GM23338 (cell line): ENCODE data around the gene SIVA1. TPM values are rescaled to one million over a fixed set of nuclear protein-coding genes. Genes with fewer than 3 reads are reported as not detected.

Experiments used
- ATAC-seq: fragments of 200-7000 bp; cut with Tn5 transposase; 3 replicates; pipeline ENCODE4 v1.9.1; 2020
- DNase-seq: peaks from one replicate; pipeline ENCODE4 v3.0.0-alpha.2; 2015; ENCODE audit warnings: low spot score
- H2AFZ ChIP-seq: fragments of 200-600 bp; sonication (generic); 2 replicates; pipeline ENCODE4 v1.8.0; 2016; ENCODE audit warnings: antibody characterized with exemption, mild to moderate bottlenecking, moderate library complexity
- H3F3A ChIP-seq: fragments of 200-600 bp; sonication (generic); replicated peaks from 2 replicates; pipeline ENCODE4 v1.8.0; 2017; ENCODE audit warnings: antibody characterized with exemption, mixed run types, low read depth
- H3K27ac ChIP-seq: fragments of 200-600 bp; sonication (generic); 2 replicates; pipeline ENCODE4 v1.6.1; 2016; ENCODE audit warnings: low read depth
- H3K27me3 ChIP-seq: fragments of 200-600 bp; sonication (generic); 2 replicates; pipeline ENCODE4 v1.8.0; 2016; ENCODE audit warnings: mild to moderate bottlenecking, mixed run types, moderate library complexity; ENCODE audit not compliant: insufficient read depth
- H3K36me3 ChIP-seq: fragments of 200-600 bp; sonication (generic); 2 replicates; pipeline ENCODE4 v1.8.0; 2016; ENCODE audit warnings: mild to moderate bottlenecking; ENCODE audit not compliant: insufficient read depth
- H3K4me1 ChIP-seq: fragments of 200-600 bp; sonication (generic); 2 replicates; pipeline ENCODE4 v1.8.0; 2016; ENCODE audit warnings: mild to moderate bottlenecking, moderate library complexity; ENCODE audit not compliant: insufficient read depth
- H3K4me2 ChIP-seq: fragments of 200-600 bp; sonication (generic); 2 replicates; pipeline ENCODE4 v1.7.1; 2017; ENCODE audit warnings: mixed run types
- H3K4me3 ChIP-seq: fragments of 200-600 bp; sonication (generic); 2 replicates; pipeline ENCODE4 v1.6.1; 2016; ENCODE audit warnings: mixed run types
- H3K79me2 ChIP-seq: fragments of 200-600 bp; sonication (generic); replicated peaks from 2 replicates; pipeline ENCODE4 v1.8.0; 2017; ENCODE audit warnings: mild to moderate bottlenecking; ENCODE audit not compliant: insufficient read depth
- H3K9me2 ChIP-seq: fragments of 200-600 bp; sonication (generic); 2 replicates; pipeline ENCODE4 v1.8.0; 2017; ENCODE audit not compliant: insufficient read depth
- H4K20me1 ChIP-seq: fragments of 200-600 bp; sonication (generic); replicated peaks from 2 replicates; pipeline ENCODE4 v1.8.0; 2017; ENCODE audit warnings: mild to moderate bottlenecking; ENCODE audit not compliant: insufficient read depth
- H3K27ac Mint-ChIP-seq: 2 replicates; pipeline ENCODE4 v1.8.0; 2020; ENCODE audit warnings: inconsistent platforms, mild to moderate bottlenecking, moderate library complexity, mixed read lengths
- H3K27me3 Mint-ChIP-seq: 3 replicates; pipeline ENCODE4 v1.8.0; 2022; ENCODE audit warnings: low read depth, mild to moderate bottlenecking, moderate library complexity, mixed read lengths, inconsistent platforms; ENCODE audit not compliant: insufficient read depth, poor library complexity
- H3K36me3 Mint-ChIP-seq: 3 replicates; pipeline ENCODE4 v1.8.0; 2021; ENCODE audit warnings: low read depth, mild to moderate bottlenecking, inconsistent platforms, moderate library complexity, mixed read lengths
- H3K4me1 Mint-ChIP-seq: 3 replicates; pipeline ENCODE4 v1.8.0; 2020; ENCODE audit warnings: mild to moderate bottlenecking, inconsistent platforms, mixed read lengths
- H3K4me3 Mint-ChIP-seq: 3 replicates; pipeline ENCODE4 v1.8.0; 2021; ENCODE audit warnings: moderate library complexity, mild to moderate bottlenecking, inconsistent platforms, mixed read lengths
- H3K9me3 Mint-ChIP-seq: 3 replicates; pipeline ENCODE4 v1.8.0; 2020; ENCODE audit warnings: moderate library complexity, mild to moderate bottlenecking, inconsistent platforms, mixed read lengths
- CREB1 ChIP-seq: fragments of 250-450 bp; sonication (Bioruptor Pico); IDR thresholded peaks from 2 replicates; pipeline ENCODE4 v1.5.0; 2020; ENCODE audit warnings: low read depth, mild to moderate bottlenecking, moderate library complexity
- EZH2phosphoT487 ChIP-seq: fragments of 200-600 bp; sonication (generic); IDR thresholded peaks from one replicate; pipeline ENCODE4 v1.8.1; 2018; ENCODE audit warnings: antibody characterized with exemption; ENCODE audit not compliant: unreplicated experiment
- JUNB ChIP-seq: IDR thresholded peaks from one replicate; pipeline ENCODE4 v1.6.1; 2016; ENCODE audit warnings: antibody characterized with exemption; ENCODE audit not compliant: unreplicated experiment
- NANOG ChIP-seq: IDR thresholded peaks from 2 replicates; pipeline ENCODE4 v1.6.1; 2016; ENCODE audit warnings: antibody characterized with exemption, borderline replicate concordance
- POLR2AphosphoS5 ChIP-seq: IDR thresholded peaks from 2 replicates; pipeline ENCODE4 v1.6.1; 2016; ENCODE audit warnings: antibody characterized with exemption, low read depth
- REST ChIP-seq: IDR thresholded peaks from one replicate; pipeline ENCODE4 v1.6.1; 2018; ENCODE audit warnings: antibody characterized with exemption; ENCODE audit not compliant: unreplicated experiment
- STAT1 ChIP-seq: IDR thresholded peaks from one replicate; pipeline ENCODE4 v1.6.1; 2016; ENCODE audit warnings: antibody characterized with exemption; ENCODE audit not compliant: unreplicated experiment
- ZNF331 ChIP-seq: fragments of 250-450 bp; sonication (Bioruptor Pico); IDR thresholded peaks from 2 replicates; pipeline ENCODE4 v1.5.0; 2020; ENCODE audit warnings: low read depth, mild to moderate bottlenecking, moderate library complexity
- ZNF462 ChIP-seq: fragments of 250-450 bp; sonication (Bioruptor Pico); IDR thresholded peaks from 2 replicates; pipeline ENCODE4 v1.5.0; 2020; ENCODE audit warnings: mild to moderate bottlenecking, moderate library complexity
- polyA plus RNA-seq: library from polyadenylated mRNA; unstranded; fragments of >200 nt; fragmentation: Nextera tagmentation; extraction: Ambion mirVana; gene quantifications from 2 replicates; pipeline ENCODE4 v1.2.1, GENCODE V29; 2016
- total RNA-seq: library from RNA; depleted of rRNA; stranded (reverse); fragments of >200 nt; shearing (Covaris generic); gene quantifications from 2 replicates; pipeline ENCODE4 v1.2.3, GENCODE V29; 2014

Gene SIVA1
- total and polyA plus RNA-seq, 2 experiments from 2014 or later, result 215 to 392 TPM

- Histone ChIP-seq H3K4me2 (no peak overlapping the region), H3K79me2 (no peaks in the 10 kb centered on the region), H3K27me3 (no peaks in the 10 kb centered on the region), H4K20me1 (no peaks in the 10 kb centered on the region), H3K36me3 (0 out of 2 replicates have a peak, but pooled peaks cover 5% of the 10 kb centered on the region), H3K4me3 (no peak overlapping the region), H3F3A (peaks cover 9% of the 10 kb centered on the region; the same call in 1 of the 2 replicates), H2AFZ (no peak overlapping the region), H3K9me2 (no peaks in the 10 kb centered on the region; the same call in 1 of the 2 replicates), H3K27ac (no peak overlapping the region), H3K4me1 (peaks cover 11% of the 10 kb centered on the region)
- no peak for ATAC-seq
- H3K27me3 Mint-ChIP-seq, result peaks cover 3% of the 10 kb centered on the region
- H3K9me3 Mint-ChIP-seq, result peaks cover 12% of the 10 kb centered on the region
- H3K4me3 Mint-ChIP-seq, result no peak overlapping the region
- H3K36me3 Mint-ChIP-seq, result peaks cover 51% of the 10 kb centered on the region
- H3K4me1 Mint-ChIP-seq, result peaks cover 17% of the 10 kb centered on the region
- TF ChIP-seq POLR2AphosphoS5 (no peak), STAT1 (no peak), JUNB (no peak), ZNF331 (CRISPR knock-in tag) (no peak), EZH2phosphoT487 (no peak), NANOG (no peak), ZNF462 (CRISPR knock-in tag) (no peak), CREB1 (no peak), REST (no peak)
- no peak for DNase-seq
- no peak overlapping the region for H3K27ac Mint-ChIP-seq
Measured at GRCh38 chr14:104770072-104770579, 17.2 kb downstream of the SIVA1 start.
